NCI-H82 (cell line): ENCODE results near the gene TIMM50.
"Not testable (repeated sequence)": the region's sequence is repeated elsewhere in the genome, so short reads cannot be mapped to it uniquely, and the experiment has no call there.

Source experiments
- DNase-seq: peaks from one replicate; lab custom pipeline; 2025; lab: John Stamatoyannopoulos, UW

Gene TIMM50

GRCh38 chr19:39480337-39481228, at the start of gene TIMM50:
TIMM50 (plus strand) TSS chr19:39480838; CDS start chr19:39480854, 16 bp downstream.
- peak; percentile 100 for DNase-seq

DNA sequence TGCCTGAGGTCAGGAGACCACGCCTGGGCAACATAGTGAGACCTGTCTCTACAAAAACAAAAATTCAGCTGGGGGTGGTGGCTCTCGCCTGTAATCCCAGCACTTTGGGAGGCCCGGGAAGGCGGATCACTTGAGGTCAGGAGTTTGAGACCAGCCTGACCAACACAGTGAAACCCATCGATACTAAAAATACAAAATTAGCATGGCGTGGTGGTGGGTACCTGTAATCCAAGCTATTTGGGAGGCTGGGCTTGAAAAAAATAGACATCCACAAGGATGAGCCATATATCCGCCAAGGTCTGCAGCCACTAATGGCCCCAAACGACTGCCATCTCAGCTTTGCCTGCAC, 48.0 kb upstream of the TIMM50 start:
- DNase-seq: no peak

- DNase-seq: no peak
Observed at GRCh38 chr19:39433480-39434079, 47.1 kb upstream of the TIMM50 start.

DNA sequence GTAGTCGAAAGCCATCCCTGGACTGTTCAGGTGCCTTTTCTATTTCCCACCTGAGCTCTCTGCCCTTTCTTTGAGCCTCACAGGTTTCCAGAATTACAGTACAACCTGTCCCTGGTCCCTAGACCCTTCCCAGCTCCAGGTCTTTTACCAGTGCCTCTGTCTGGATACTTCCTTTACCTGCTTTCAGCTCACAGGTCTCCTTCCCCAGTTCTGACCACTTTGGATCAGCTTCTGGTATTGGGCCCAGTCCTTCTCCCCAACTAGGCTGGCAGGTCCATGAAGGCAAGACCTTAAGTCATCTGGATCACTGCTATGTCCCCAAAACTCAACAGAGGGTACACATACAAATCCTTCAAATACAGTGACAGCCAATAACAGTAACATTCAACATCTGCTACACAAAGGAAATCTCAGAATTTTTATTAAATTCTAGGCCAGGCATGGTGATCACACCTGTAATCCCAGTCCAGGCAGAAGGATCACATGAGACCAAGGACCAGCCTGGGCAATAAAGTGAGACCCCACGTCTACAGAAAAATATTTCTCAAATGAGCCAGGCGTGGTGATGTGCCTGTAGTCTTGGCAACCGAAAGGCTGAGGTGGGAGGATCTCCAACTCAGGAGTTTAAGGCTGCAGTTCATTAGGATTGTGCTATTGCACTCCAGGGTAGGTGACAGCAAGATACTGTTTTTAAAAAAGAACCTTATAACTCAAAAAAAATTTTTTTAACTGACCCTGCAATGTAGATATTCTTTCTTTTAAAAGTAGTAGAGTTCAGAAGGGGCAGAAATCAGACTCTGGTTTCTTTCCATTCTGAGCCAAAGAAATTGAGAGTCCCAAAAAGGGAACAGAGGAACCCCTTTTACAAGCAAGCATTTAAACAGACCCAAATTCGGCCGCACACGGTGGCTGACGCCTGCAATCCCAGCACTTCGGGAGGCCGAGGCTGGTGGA, 46.2 kb upstream of the TIMM50 start:
- no peak for DNase-seq

- DNase-seq: peak; percentile 100
Observed at GRCh38 chr19:39435499-39436349, 44.9 kb upstream of the TIMM50 start, which contains the start of gene RPS16. RPS16 (minus strand) TSS chr19:39435949; CDS start chr19:39435895, 54 bp downstream.

GRCh38 chr19:39436350-39436716, 44.3 kb upstream of the TIMM50 start:
- DNase-seq: no peak

GRCh38 chr19:39438270-39438934, 42.2 kb upstream of the TIMM50 start:
- DNase-seq: no peak

- peak; percentile 30 for DNase-seq
Observed at GRCh38 chr19:39444598-39445195, 35.9 kb upstream of the TIMM50 start.

- peak; percentile 99 for DNase-seq
Observed at GRCh38 chr19:39445196-39446111, 35.2 kb upstream of the TIMM50 start, which contains the start of gene SUPT5H. SUPT5H (plus strand) TSS chr19:39445582; CDS start chr19:39445891, 309 bp downstream.

GRCh38 chr19:39446365-39447084, 34.1 kb upstream of the TIMM50 start:
- DNase-seq: peak; percentile 62

GRCh38 chr19:39448271-39448670, 32.4 kb upstream of the TIMM50 start:
- DNase-seq: no peak

DNA sequence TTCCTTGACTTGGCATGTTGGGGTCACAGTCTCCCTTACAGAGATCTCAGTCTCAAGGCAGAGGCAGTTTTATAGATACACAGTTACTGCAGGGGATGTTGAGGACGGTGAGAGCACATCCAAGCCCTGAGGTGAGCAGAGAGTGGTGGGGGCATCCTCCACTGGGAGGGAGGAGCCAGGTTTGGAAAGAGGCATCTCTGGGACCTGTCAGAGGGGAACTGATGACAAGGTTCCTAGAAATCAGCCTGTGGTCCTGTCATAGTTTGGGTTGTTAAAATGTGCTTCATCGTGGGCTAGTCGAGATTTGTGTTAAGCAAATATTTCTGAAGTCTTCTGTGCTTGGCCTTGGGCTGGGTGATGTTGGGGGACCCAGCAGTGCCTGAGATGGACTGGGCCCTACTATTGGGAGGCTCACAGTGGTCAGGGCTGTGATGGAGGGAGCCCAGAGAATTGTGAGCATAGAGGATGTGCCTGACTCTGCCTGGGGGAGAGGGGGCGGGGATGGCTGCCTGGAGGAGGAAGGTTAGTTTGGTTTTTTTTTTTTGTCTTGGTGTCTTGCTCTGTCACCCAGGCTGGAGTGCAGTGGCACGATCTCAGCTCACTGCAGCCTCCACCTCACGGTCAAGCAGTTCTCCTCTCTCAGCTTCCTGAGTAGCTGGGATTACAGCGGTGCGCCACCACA, 31.4 kb upstream of the TIMM50 start:
- DNase-seq: no peak

DNA sequence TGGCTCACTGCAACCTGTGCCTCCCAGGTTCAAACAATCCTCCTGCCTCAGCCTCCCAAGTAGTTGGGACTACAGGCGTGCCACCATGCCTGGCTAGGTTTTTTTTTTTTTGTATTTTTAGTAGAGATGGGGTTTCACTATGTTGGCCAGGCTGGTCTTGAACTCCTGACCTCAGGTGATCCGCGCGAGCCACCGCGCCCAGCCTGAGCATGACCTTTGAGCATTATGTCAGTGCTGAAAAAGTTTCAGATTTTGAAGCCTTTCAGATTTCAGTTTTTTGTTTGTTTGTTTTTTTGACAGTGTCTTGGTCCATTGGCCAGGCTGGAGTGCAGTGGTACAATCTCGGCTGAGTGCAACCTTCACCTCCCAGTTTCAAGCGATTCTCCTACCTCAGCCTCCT, 29.4 kb upstream of the TIMM50 start:
- not testable (repeated sequence) for DNase-seq

DNA sequence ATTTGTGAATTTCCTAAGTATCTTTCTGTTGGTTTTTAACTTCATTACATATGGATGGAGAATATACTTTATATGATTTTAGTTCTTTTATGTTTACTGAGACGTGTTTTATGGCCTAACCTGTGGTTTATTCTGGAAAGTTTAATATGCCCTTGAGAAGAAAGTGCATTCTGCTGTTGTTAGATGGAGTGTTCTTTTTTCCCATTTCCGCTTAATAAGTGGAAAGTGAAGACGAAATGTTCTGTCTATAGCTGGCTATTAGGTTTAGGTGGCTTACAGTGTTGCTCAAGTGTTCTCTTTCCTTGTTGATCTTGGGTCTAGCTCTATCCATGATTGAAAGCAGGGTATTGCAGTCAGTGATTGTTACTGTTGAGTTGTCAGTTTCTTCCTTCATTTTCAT, 17.2 kb upstream of the TIMM50 start:
- no peak for DNase-seq

GRCh38 chr19:39465956-39466747, 14.5 kb upstream of the TIMM50 start:
- no peak for DNase-seq

GRCh38 chr19:39467941-39468340, 12.7 kb upstream of the TIMM50 start:
- DNase-seq: no peak

DNA sequence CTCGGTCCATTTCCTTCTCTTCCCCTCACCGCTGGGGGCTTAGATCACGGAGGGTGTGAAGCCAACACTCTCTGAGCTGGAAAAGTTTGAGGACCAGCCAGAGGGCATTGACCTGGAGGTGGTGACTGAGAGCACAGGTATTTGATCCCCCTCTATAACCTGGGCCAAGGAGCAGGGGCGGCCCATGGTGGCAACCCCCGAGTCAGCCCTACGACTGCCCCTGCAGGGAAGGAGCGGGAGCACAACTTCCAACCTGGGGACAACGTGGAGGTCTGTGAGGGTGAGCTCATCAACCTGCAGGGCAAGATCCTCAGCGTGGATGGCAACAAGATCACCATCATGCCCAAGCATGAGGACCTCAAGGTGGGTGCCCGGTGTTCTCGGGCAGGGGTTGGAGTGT, 11.6 kb upstream of the TIMM50 start:
- DNase-seq: no peak
